Neural progenitor cell (in vitro differentiated cells): ENCODE data around the gene OR52A5. TPM values are rescaled to one million over a fixed set of nuclear protein-coding genes. Genes with fewer than 3 reads are reported as not detected.

Experiments used
- DNase-seq: peaks from one replicate; pipeline ENCODE4 v3.0.0-alpha.2; 2016; ENCODE audit warnings: low spot score
- H2AFZ ChIP-seq: fragments of 200-600 bp; sonication (generic); replicated peaks from 2 replicates; pipeline ENCODE4 v1.6.1; 2016; ENCODE audit warnings: antibody characterized with exemption
- H3F3A ChIP-seq: fragments of 200-600 bp; sonication (generic); 2 replicates; pipeline ENCODE4 v1.6.1; 2016; ENCODE audit warnings: antibody characterized with exemption, low read depth
- H3K27ac ChIP-seq: fragments of 200-600 bp; sonication (generic); 2 replicates; pipeline ENCODE4 v1.5.1; 2016; ENCODE audit warnings: mild to moderate bottlenecking
- H3K27me3 ChIP-seq: fragments of 200-600 bp; sonication (generic); 2 replicates; pipeline ENCODE4 v1.6.1; 2016; ENCODE audit warnings: mild to moderate bottlenecking, moderate library complexity
- H3K36me3 ChIP-seq: fragments of 200-600 bp; sonication (generic); 2 replicates; pipeline ENCODE4 v1.5.1; 2016
- H3K4me1 ChIP-seq: fragments of 200-600 bp; sonication (generic); 2 replicates; pipeline ENCODE4 v1.6.1; 2016; ENCODE audit warnings: mixed run types
- H3K4me2 ChIP-seq: fragments of 200-600 bp; sonication (generic); 2 replicates; pipeline ENCODE4 v1.6.1; 2016
- H3K4me3 ChIP-seq: fragments of 200-600 bp; sonication (generic); 2 replicates; pipeline ENCODE4 v1.5.1; 2016
- H3K79me2 ChIP-seq: fragments of 200-600 bp; sonication (generic); 2 replicates; pipeline ENCODE4 v1.6.1; 2016; ENCODE audit warnings: low read depth
- H3K9ac ChIP-seq: fragments of 200-600 bp; sonication (generic); 2 replicates; pipeline ENCODE4 v1.6.1; 2016
- H3K9me3 ChIP-seq: fragments of 200-600 bp; sonication (generic); 2 replicates; pipeline ENCODE4 v1.5.1; 2016; ENCODE audit warnings: low read depth
- H4K20me1 ChIP-seq: fragments of 200-600 bp; sonication (generic); 2 replicates; pipeline ENCODE4 v1.6.1; 2016; ENCODE audit warnings: low read depth
- H3K27ac Mint-ChIP-seq: 3 replicates; pipeline ENCODE4 v1.8.0; 2021; ENCODE audit warnings: mixed read lengths
- H3K27me3 Mint-ChIP-seq: 2 replicates; pipeline ENCODE4 v1.8.0; 2022; ENCODE audit warnings: low read depth, mild to moderate bottlenecking, inconsistent platforms, moderate library complexity, mixed read lengths; ENCODE audit not compliant: insufficient read depth
- H3K36me3 Mint-ChIP-seq: 3 replicates; pipeline ENCODE4 v1.8.0; 2021; ENCODE audit warnings: mixed read lengths
- H3K4me1 Mint-ChIP-seq: 3 replicates; pipeline ENCODE4 v1.8.0; 2021; ENCODE audit warnings: mixed read lengths
- H3K4me3 Mint-ChIP-seq: 3 replicates; pipeline ENCODE4 v1.8.0; 2021; ENCODE audit warnings: mild to moderate bottlenecking, moderate library complexity, mixed read lengths
- H3K9me3 Mint-ChIP-seq: 3 replicates; pipeline ENCODE4 v1.8.0; 2020; ENCODE audit warnings: mixed read lengths
- CTCF ChIP-seq: fragments of 200-600 bp; sonication (generic); IDR thresholded peaks from 2 replicates; pipeline ENCODE4 v1.5.1; 2017; ENCODE audit warnings: antibody characterized with exemption, mild to moderate bottlenecking
- EZH2 ChIP-seq: fragments of 200-600 bp; sonication (generic); IDR thresholded peaks from 2 replicates; pipeline ENCODE4 v1.6.1; 2017; ENCODE audit warnings: antibody characterized with exemption, mild to moderate bottlenecking, moderate library complexity
- EZH2phosphoT487 ChIP-seq: fragments of 200-600 bp; sonication (generic); IDR thresholded peaks from 2 replicates; pipeline ENCODE4 v1.6.1; 2017; ENCODE audit warnings: antibody characterized with exemption
- total RNA-seq: library from RNA; depleted of rRNA; stranded (reverse); fragments of >200 nt; gene quantifications from 2 replicates; pipeline ENCODE4 v1.2.3, GENCODE V29; 2015; ENCODE audit warnings: low replicate concordance

OR52A5 gene
- total RNA-seq, 1 donor from 2014 or later, result not detected

GRCh38 chr11:5081405-5081804 is 56.8 kb downstream of the OR52A5 start:
- no peaks in the 10 kb centered on the region for H3K36me3 Mint-ChIP-seq
- Histone ChIP-seq H3F3A (no peaks in the 10 kb centered on the region), H3K4me2 (no peak overlapping the region), H3K36me3 (no peaks in the 10 kb centered on the region), H3K9ac (no peak overlapping the region), H4K20me1 (no peaks in the 10 kb centered on the region), H3K4me3 (no peak overlapping the region), H3K9me3 (no peaks in the 10 kb centered on the region), H2AFZ (no peak overlapping the region), H3K27me3 (peaks cover 4% of the 10 kb centered on the region), H3K27ac (no peak overlapping the region), H3K4me1 (no peaks in the 10 kb centered on the region), H3K79me2 (no peaks in the 10 kb centered on the region)
- no peak overlapping the region for H3K4me3 Mint-ChIP-seq
- no peak for DNase-seq
- H3K9me3 Mint-ChIP-seq, result no peaks in the 10 kb centered on the region
- no peaks in the 10 kb centered on the region for H3K27me3 Mint-ChIP-seq
- no peak overlapping the region for H3K27ac Mint-ChIP-seq
- TF ChIP-seq EZH2 (no peak), CTCF (no peak), EZH2phosphoT487 (no peak)
- no peaks in the 10 kb centered on the region for H3K4me1 Mint-ChIP-seq

Other genes with a start within 250 kb of the OR52A5 start
- not detected in 2 replicates for gene OR51A7, start 234.6 kb downstream of the OR52A5 start, total RNA-seq
- gene OR51G2, start 219.0 kb downstream of the OR52A5 start, total RNA-seq, result not detected in 2 replicates
- gene OR51G1, start 214.0 kb downstream of the OR52A5 start, total RNA-seq, result not detected in 2 replicates
- not detected in 2 replicates for gene OR51A4, start 190.8 kb downstream of the OR52A5 start, total RNA-seq
- gene OR51A2, start 182.6 kb downstream of the OR52A5 start, total RNA-seq, result not detected in 2 replicates
- not detected in 2 replicates for gene OR51L1, start 143.5 kb downstream of the OR52A5 start, total RNA-seq
- not detected in 2 replicates for gene OR52J3, start 91.8 kb downstream of the OR52A5 start, total RNA-seq
- not detected in 2 replicates for gene OR52E2, start 78.7 kb downstream of the OR52A5 start, total RNA-seq
- gene OR52E1, start 68.8 kb downstream of the OR52A5 start, total RNA-seq, result not detected in 2 replicates
- not detected in 2 replicates for gene OR52A1, start 16.4 kb upstream of the OR52A5 start, total RNA-seq
- not detected in 2 replicates for gene OR51V1, start 62.3 kb upstream of the OR52A5 start, total RNA-seq
- not detected in 2 replicates for gene HBB, start 88.7 kb upstream of the OR52A5 start, total RNA-seq
- not detected in 2 replicates for gene HBD, start 96.1 kb upstream of the OR52A5 start, total RNA-seq
- gene HBG1, start 111.5 kb upstream of the OR52A5 start, total RNA-seq, result not detected in 2 replicates
- gene HBG2, start 116.4 kb upstream of the OR52A5 start, total RNA-seq, result not detected in 2 replicates
- gene HBE1, start 131.6 kb upstream of the OR52A5 start, total RNA-seq, result not detected in 2 replicates
- 0.22 TPM in 1 of 2 replicates, not detected in the other for gene OR51B4, start 163.6 kb upstream of the OR52A5 start, total RNA-seq
- 0.40 TPM in 1 of 2 replicates, not detected in the other for gene OR51B2, start 185.9 kb upstream of the OR52A5 start, total RNA-seq
- 0.22 TPM in 1 of 2 replicates, not detected in the other for gene OR51B5, start 205.2 kb upstream of the OR52A5 start, total RNA-seq
- gene OR51B6, start 213.2 kb upstream of the OR52A5 start, total RNA-seq, result not detected in 2 replicates
- gene OR51M1, start 245.5 kb upstream of the OR52A5 start, total RNA-seq, result not detected in 2 replicates